Retinal pigment epithelial cell (primary cell): Measurements from ENCODE around the gene SETX.
"Not testable (repeated sequence)": the region's sequence is repeated elsewhere in the genome, so short reads cannot be mapped to it uniquely, and the experiment has no call there.

Experiments
- DNase-seq: peaks from one replicate; pipeline ENCODE4 v3.0.0-alpha.2; 2010; ENCODE audit warnings: low read depth
- H3K4me3 ChIP-seq: 2 replicates; pipeline ENCODE4 v1.5.1; 2011; ENCODE audit warnings: mild to moderate bottlenecking, low read length, control low read depth, moderate library complexity
- TF ChIP-seq, protein P1 (sequence below): conservative IDR thresholded peaks from 2 replicates; pipeline ENCODE4 v1.5.1; 2011; ENCODE audit warnings: low read depth, low read length, control low read depth, inconsistent platforms

Gene SETX

DNA sequence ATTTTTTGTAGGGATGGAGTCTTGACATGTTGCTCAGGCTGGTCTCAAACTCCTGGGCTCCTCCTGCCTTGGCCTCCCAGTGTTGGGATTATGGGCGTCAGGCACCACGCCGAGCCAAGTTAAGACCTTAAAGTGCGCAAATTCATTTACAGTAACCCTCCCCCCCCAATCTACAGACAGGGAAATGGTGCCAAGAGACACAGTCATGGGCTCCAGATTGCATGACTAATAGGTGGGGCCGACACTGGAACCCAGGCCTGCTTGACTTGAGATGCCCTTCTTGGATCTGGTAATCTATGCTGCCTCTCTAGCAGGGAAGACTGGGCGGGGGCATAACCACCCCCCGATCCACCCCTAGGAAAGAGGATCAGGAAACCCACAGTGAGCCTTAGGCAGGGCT, 32.3 kb upstream of the SETX start:
- no peak for DNase-seq

DNA sequence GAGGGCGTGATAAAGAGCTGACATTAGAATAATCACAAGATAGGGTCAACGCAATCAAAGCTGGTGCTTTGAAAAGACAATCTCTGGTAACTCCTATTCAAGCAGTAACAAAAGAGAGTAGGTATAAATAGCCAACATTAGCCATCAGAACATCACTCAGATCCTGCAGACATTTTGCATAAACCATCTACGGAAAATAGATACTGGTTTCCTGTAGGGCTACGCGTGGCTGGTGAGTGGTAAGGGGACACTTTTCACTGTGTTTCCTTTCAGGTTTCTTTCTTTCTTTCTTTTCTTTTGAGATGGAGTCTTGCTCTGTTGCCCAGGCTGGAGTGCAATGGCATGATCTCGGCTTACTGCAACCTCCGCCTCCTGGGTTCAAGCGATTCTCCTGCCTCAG, 29.6 kb upstream of the SETX start:
- TF ChIP-seq, protein P1, sequence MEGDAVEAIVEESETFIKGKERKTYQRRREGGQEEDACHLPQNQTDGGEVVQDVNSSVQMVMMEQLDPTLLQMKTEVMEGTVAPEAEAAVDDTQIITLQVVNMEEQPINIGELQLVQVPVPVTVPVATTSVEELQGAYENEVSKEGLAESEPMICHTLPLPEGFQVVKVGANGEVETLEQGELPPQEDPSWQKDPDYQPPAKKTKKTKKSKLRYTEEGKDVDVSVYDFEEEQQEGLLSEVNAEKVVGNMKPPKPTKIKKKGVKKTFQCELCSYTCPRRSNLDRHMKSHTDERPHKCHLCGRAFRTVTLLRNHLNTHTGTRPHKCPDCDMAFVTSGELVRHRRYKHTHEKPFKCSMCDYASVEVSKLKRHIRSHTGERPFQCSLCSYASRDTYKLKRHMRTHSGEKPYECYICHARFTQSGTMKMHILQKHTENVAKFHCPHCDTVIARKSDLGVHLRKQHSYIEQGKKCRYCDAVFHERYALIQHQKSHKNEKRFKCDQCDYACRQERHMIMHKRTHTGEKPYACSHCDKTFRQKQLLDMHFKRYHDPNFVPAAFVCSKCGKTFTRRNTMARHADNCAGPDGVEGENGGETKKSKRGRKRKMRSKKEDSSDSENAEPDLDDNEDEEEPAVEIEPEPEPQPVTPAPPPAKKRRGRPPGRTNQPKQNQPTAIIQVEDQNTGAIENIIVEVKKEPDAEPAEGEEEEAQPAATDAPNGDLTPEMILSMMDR: no peak
- no peak overlapping the region for H3K4me3 ChIP-seq
- DNase-seq: no peak

More for the DNA sequence above, 32.3 kb upstream of the SETX start:
- TF ChIP-seq, protein P1: no peak
- H3K4me3 ChIP-seq: no peak overlapping the region

DNA sequence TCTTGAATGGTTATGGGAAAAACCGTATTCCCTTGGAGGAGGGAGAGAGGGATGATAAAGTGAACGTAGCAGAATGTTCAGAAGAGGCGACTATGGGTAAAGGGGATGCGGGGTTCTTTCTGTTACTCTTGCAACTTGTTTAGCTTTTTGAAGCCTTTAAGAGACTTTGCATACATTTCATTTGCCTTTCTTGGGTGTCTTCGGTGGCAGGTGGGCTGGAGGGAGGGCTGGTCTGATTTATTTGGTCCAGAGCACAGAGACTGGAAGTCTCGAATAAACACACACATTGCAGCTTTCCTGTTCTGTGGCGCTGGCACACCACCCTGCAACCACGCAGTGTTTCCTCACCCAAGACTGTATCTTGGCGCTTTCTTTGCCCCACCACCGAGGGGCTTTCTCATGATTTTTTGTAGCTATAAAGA, 28.7 kb upstream of the SETX start:
- DNase-seq: no peak
- no peak overlapping the region for H3K4me3 ChIP-seq
- TF ChIP-seq, protein P1: no peak

DNA sequence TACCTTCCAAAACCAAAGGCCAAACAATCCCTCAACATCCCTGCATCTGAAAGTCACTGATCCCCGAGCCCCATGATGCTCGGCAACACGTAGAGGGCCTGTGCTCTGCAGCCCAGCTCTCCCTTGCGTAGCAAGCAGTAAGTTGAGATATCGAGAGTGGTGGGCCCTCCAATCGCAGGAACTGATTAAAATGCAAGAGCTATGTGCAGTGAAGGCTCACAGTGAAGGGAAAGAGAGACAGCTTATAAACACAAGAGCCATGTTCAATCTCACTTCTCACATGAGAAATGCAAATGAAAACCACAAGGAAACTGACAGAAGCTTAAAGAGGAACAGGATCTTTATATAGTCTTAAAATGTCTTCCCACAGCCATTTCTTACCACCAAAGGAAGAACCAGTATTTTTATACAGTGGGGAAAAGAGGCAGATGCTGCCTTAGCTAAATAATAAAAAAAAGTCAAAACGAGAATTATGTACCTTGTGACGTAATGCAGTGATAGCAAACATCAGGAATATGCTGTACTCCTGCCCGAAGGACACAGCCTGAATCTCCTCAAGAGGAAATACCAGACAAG, 27.3 kb upstream of the SETX start:
- no peak overlapping the region for H3K4me3 ChIP-seq
- DNase-seq: no peak
- TF ChIP-seq, protein P1: no peak

DNA sequence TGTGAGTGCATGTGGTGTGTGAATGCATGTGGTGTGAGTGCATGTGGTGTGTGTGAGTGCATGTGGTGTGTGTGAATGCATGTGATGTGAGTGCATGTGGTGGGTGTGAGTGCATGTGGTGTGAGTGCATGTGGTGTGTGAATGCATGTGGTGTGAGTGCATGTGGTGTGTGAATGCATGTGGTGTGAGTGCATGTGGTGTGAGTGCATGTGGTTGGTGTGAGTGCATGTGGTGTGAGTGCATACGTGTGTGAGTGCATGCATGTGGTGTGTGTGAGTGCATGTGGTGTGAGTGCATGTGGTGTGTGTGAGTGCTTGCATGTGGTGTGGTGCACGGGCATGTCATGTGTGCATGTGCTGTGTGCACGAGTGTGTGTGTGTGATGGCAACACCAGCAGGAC, 23.6 kb upstream of the SETX start:
- DNase-seq, H3K4me3 ChIP-seq: not testable (repeated sequence)

DNA sequence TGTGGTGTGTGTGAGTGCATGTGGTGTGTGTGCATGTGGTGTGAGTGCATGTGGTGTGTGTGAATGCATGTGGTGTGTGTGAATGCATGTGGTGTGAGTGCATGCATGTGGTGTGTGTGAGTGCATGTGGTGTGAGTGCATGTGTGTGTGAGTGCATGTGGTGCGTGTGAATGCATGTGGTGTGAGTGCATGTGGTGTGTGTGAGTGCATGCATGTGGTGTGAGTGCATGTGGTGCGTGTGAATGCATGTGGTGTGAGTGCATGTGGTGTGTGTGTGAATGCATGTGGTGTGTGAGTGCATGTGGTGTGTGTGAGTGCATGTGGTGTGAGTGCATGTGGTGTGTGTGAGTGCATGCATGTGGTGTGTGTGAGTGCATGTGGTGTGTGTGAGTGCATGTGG, 23.0 kb upstream of the SETX start:
- not testable (repeated sequence) for DNase-seq, H3K4me3 ChIP-seq

DNA sequence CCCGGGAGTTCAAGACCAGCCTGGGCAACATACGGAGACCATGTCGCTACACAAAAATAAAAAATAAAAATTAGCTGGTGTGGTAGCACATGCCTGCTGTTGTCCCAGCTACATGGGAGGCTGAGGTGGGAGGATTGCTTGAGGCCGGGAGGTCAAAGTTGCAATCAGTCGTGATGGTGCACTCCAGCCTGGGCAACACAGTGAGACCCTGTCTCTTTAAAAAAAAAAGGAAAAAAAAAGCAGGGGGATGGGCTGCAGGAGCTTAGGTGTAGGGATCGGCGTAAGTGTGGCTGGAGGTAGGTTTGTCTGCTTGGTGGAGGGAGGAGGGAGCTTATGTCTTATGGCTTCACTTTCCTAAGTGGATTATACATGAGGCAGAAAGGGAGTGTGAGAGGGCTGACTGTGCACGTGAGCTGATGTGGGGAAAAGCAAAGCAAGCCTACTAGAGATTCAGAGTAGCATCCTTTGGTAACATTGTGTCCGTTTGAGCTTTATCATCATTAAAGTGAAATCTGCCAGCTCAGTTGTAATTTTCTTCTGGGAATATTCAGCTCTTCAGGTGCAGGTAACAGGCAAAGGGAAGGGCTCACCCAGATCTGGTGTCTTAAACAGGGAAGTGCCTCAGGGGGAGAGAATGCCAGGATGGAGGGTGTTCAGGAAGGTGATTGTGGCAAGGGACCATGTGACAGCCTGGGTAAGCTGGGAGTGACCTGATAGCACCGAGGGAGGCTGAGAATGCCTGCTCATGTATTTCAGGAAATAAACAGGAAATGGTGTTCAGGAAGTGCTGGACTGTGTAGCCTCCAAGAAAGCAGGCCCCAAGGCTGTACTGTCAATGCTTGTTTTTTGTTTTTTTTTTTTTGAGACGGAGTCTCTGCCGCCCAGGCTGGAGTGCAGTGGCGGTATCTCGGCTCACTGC, 17.6 kb upstream of the SETX start:
- TF ChIP-seq, protein P1: no peak
- DNase-seq: no peak
- H3K4me3 ChIP-seq: no peak overlapping the region

DNA sequence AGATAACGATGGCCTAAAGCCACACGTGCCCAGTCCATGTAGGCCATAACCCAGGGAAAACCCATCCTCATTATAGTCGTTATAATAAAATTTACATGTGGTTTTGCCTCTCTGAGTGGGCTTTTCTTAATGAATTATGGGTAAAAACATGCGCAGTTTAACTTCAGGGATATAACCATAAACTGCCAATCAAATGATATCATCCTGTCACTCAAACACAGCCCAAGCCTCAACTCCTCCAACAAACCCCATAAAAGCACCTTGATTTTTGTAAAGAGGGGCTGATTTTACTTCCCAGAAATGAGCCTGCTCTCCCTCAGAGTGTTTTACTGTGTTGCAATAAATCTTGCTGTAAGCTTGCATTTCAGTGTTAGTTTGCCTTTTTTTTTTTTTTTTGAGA, 15.8 kb upstream of the SETX start:
- H3K4me3 ChIP-seq: no peak overlapping the region
- no peak for DNase-seq
- TF ChIP-seq, protein P1: no peak
